HG03521 (cell line): ENCODE measurements around the gene ANK3.

Source experiments
- ATAC-seq: cut with Tn5 transposase; IDR thresholded peaks from one replicate; pipeline ENCODE4 v1.9.1; 2021; ENCODE audit warnings: mild to moderate bottlenecking, moderate library complexity; ENCODE audit not compliant: unreplicated experiment

ANK3 gene

DNA sequence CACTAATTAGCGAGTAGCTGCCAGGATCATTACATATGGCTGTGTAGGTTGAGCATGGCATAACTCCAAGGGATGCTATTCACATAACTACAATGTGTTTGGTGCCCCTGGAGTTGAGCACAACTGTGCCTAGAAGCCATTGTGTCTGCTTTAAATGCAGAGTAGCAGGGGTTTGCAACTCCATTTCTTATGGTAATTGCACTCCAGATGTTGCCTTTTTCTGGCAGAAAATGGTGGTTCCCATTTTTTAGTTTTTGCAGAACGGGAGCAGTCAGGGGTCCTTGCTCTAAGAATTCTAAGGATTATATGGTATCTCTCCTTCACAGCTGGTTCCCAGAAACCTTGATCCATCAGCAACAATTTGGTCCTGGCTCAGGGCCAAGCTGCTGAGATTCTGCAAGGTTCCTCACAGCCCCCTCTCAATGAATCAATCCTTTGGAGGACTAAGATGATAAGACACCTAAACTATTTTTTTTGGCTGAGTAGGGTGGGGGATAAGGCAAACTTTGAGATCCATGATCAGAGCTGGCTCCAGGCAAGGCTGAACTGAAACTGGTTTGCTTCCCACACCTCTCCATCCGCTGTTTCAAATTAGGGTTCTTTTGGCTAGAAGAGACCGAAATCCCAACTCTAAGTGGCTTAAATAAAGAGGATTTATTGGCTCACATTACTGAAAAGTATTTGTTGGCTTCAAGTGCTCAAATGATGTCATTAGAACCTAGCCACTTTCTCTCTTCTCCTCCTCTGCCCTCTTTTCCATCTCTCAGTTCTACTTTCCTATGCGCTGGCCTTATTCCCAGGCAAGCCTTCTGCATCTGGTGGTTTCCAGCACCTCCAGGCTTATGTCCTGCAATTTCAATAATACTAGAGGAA lies 385.8 kb downstream of the ANK3 start:
- ATAC-seq, result no peak

DNA sequence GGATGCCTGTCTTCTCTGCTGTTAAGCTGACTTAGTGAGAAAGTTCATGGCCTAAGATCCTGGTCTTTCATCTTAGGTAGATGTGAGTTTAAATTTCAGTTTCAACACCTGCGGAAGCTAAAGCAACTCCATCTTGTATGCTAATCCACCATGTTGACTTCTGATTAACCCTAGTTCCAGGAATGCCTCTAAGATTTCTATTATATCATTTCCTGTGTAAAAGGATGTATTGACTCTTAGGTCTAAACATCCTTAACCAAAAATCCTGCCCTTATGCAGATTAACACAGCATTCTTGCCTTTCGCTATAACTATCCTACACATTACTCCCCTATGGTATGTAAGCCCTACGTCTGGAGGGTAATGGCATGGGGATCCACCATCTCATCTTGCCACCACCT lies 388.9 kb downstream of the ANK3 start:
- no peak for ATAC-seq

DNA sequence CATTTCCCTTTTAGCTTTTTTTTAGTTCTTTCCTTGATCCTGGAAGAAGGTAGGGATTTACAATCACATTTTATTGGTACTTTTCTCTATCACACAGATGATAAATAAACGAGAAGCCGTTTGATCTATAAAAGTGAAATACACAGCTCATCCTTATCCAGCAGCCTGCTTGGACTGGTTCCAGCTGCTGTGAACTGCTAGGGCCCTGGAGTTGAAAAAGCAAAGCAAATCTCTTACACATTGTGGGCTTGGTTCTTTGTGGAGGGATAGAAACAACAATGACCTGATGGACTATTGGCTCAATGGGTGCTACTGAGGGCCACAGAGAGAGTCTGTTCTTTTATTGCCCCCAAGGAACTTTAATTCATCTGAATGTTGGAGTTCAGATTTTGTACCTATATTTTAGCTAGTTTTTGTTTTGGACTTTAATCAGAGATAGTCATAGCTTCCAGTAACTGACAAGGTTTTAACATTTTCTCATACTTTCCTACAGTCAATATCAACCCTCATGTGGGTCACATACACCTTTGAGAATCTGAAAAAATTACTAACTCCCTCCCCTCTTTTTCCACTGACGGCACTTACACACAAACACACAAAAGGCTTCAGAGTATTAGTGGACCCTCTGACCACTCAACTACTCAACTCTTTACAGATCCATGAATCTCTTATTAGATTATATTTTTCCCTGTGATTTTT lies 391.7 kb downstream of the ANK3 start:
- no peak for ATAC-seq

DNA sequence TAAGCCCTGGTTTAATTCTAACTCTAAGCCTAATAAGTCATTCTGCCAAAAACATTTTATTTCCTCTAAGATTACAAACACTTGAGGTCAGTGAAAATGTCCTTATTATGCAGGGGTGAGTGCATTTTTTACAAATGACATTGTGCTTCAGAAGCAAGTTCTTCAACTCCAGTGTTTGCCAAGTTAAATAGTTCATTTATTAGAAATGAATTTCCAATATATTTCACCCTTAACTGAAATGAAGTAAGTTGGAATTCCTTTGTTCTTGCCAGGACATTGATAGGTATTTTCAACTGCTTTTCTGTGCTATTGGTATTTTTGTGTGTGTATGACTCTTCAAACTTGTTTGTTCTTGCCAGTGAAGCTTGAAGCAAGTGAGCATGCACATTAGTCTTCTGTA lies 393.8 kb downstream of the ANK3 start:
- ATAC-seq, result no peak

DNA sequence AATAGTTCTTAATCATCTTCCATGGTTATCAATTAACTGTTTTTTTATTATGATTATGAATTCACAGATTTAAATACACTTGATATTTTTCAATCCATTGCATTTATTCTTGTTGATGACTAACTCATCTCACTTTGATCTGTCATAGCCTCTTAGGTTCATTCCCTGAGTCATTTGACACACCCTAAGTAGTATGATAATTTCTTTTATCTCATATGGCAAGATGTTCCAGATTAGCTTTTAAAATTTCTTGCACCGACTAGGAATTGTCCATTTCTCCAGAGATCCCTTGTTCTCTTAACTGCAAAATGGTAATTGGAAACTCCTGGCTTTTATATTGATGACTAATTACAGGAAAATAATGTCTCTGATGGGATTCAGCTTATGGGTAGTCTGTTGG lies 395.7 kb downstream of the ANK3 start:
- ATAC-seq, result no peak

DNA sequence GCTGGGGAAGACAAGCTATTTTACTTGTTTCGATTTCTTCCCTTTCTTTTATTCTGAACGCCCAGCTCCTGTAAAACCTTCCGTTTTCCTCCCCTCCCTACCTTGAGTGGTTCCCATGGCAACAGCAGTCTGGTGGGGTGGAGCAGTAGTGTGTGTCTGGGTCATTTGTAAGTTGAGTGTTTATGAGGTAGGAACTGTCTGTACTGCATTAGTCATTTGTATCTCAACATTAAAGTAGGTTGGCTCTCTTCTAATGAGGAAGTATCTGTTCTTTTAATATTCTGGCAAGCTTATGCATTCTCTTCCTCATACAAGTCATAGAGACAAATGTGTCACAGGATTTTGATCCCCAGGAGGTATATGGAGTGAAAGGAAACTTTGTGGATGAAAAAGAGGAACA lies 398.0 kb downstream of the ANK3 start:
- ATAC-seq, result peak; percentile 70

DNA sequence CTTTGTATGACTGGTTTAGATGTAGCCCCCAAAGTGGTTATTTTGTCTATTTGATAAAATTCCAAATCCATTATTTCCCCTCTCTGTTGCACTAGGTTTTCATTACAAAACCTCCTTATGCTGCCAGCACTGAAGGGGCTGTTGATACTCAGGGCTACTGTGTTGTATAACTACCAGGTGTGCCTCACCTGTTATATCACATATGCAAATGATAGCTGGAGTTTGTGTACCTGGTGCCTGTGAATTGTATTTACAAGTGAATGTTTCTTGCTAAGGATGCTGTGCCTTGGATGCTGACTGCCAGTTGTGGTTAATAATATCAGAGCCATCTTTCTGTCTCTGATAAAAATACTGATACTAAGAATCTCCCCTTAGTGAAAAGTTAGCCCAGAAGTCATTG lies 398.6 kb downstream of the ANK3 start:
- ATAC-seq, result no peak

DNA sequence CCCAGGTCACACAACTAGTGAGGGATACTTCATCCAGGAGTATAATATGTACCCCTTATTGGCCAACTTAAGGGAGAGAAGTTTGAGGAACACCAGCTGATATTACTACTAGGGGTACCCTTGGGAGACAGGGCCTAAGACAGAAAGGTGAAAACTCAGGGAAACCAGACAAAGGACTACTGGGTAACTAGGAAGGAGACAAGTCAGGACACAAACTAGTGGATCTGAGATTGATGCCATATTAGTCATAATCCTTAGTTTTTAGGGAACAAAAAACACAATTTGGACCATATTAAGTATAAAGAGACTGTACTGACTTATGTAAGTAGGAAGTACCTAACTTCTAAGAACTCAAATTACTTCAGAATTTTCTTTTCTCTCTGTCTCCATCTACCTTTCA lies 404.0 kb downstream of the ANK3 start:
- ATAC-seq, result no peak

DNA sequence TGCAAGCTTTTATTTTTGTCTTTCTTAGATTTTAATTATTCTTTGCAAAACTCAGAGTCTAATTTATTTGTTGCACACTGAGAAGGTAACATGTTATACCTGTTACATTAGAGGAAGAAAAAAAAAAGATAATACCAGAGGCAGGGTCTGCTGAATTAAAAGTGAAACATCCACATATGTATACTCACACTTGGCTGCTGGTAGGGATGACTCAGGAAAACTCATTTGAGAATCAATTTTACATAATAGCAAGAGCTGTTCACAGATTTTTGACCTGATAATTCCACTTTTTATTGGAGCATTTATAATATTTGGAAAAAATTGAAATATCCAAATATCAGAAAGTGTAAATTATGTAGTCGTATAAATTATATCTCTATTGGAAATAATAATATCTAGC lies 405.3 kb downstream of the ANK3 start:
- no peak for ATAC-seq

DNA sequence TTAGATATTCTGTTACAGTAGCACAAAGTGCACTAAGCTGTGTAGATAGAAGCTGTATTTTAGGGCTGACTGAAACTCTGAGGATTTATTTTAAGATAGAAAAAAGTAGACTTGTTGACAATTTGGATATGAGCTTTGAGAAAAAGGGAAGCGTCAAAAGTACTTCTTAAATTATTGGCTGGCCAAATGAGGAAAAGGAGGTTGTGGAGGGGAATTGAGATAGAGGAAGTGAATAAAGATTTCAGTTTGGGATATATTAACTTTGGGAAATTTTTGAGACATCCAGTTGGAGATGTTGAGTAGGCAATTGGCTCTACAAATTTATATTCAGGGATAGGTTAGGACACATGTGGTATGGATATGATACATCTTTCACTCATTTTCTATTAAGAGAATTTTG lies 409.3 kb downstream of the ANK3 start:
- ATAC-seq, result no peak

DNA sequence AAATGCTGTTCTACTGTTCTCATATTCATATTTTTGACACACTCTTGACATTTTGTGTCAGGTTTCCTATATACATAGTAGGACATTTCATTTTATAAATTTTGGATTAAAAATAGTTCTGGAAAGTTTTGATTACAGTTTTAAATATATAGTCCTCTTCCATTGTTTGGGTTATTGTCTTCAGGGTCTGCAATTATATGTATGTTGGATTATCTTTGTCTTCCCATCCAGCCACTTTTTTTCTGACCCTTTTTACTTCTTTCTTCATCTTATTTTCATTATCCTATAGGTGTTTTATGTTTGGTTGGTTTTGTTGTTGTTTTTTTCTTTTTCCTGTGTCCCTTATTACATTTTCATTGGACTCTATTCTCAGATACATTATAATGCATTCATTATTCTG lies 412.2 kb downstream of the ANK3 start:
- ATAC-seq, result no peak

DNA sequence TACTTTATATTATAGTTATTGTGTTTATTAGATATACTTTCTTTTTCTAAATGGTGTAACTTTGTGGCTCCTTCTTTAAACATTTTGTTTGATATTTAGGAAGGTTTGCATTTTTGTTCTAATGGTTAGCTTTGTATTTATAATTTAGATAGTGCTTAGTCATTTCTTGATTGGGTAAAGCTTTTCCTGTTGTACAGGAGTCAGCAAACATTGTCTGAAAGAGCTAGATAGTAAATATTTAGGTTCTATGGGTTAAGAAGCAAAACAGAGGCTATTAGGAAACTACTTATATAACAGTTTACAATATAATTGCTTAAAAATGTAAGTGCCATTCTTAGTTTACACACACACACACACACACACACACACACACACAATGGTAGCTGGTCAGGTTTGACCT lies 412.8 kb downstream of the ANK3 start:
- no peak for ATAC-seq
